Activated CD4-positive, alpha-beta T cell treated with anti-CD3 and anti-CD28 coated beads, Interleukin-2, amount 50 U/mL, for 4 hours (primary cell): Measurements from ENCODE around the gene SLC26A8.
A peak's percentile ranks its signal among the peaks of the same experiment; 100 is the strongest.
"Not testable (repeated sequence)": the region's sequence is repeated elsewhere in the genome, so short reads cannot be mapped to it uniquely, and the experiment has no call there.

Experiments used
- DNase-seq, 2 experiments: peaks; one replicate each; pipeline ENCODE4 v3.0.0-alpha.2; 2020

The SLC26A8 gene

DNA sequence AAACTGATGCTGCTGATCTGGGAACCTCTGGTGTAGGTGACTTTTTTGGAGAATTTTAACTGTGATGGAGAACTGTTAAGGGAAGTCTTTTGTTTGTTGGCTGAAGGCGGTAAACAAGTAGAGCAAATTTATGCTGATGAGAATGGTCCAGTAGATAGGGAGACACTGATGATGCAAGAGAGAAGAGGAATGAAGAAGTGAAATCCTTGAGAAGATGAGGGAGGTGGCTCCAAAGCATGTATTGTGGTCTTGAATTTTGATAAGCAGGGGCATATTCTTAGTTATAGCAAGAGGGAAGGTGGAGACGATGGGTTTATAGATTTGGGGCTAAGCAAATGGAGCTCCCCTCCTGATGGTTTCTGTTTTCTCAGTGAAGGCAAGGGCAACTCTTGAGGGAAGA is 25.1 kb upstream of the SLC26A8 start:
- no peak for DNase-seq

DNA sequence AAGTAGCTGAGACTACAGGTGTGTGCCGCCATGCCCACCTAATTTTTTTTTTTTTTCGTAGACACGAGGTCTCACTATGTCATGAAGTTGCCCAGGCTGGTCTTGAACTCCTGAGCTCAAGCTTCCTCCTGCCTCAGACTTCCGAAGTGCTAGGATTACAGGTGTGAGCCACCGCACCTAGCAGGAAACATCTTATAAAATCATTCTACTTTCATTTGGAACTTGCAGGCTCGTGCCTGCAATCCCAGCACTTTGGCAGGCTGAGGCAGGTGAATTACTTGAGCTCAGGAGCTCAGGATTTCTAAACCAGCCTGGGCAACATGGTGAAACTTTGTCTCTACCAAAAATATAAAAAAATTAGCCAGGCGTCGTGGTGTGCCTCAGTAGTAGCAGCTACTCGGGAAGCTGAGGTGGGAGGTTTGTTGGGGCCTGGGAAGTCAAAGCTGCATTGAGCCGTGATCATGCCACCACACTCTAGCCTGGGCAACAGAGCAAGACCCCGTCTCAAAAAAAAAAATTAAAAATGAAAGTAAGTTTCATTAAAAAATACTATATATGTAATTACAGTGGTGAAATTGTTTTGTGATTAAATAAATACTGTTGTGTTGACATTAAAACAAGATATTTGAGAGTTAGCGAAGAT is 18.3 kb upstream of the SLC26A8 start:
- no peak for DNase-seq

DNA sequence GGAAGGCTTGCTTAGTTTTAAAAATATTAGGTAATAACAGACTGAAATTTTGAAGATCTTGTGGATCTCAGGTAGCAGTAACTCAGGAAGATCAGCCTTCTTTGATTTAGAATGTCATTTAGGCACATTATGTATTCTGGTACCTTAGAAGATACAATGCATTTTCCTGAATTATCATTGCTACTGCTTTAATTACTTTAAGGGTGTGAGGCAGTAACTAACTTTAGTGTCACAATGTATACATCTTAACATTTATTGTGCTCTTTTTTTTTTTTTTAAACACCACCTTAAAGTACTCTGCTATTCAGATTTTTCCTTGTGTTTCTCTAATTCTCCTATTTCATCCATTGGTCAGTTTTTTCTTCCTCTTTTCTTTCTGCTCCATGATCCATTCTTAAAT is 16.5 kb upstream of the SLC26A8 start:
- no peak for DNase-seq

DNA sequence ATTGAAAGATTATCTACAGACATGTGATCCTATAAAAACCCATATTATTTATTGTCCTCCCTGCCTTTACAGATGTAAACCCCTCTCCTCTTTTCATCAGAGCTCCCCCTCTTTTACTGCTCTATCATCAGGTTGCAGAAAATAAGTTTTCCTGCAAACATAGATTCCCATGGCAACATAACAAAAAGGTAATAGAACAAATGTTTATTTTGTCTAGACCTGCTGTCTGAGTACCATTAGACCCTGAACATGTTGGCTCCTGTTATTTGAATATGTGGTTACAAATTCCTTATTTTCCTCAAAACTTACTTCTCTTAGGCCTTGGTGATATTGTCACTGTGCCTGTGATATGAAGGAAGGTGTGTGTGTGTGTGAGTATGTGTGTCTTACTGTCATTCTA is 14.7 kb upstream of the SLC26A8 start:
- no peak for DNase-seq

DNA sequence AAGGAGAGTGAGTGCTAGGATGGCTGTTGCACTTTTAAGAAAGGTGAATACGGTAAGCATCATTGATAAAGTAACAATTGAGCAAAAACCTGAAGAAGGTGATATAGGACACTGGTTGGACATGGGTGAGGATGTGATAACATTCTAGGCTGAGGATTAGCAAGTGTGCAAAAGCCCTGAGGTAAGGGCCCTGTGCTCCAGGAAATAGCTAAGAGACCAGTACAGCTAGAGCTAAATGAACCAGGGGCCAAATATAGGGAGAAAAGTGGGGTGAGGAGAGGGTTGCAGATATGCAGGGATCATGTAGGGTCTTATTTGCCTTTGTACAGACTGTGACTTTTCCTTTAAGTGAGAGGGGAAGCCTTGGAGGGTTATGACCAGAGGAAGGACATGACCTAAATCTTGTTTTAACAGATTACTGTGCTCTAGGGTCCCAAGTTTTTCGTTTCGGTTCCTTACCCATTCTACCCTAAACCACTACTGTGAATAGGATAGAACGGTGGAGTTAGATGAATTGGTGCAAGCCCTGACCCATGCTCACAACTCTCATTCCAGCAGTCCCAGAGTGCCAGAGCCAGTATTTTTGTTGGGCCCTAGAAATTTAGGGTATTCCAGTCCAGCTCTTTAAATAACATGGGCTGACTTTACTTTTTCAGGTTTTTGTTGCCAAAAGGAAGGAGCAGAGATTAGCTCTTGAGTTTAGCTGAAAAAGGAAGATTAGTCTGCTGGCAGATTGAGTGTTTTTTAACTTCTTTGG is 13.9 kb upstream of the SLC26A8 start:
- DNase-seq, result no peak

DNA sequence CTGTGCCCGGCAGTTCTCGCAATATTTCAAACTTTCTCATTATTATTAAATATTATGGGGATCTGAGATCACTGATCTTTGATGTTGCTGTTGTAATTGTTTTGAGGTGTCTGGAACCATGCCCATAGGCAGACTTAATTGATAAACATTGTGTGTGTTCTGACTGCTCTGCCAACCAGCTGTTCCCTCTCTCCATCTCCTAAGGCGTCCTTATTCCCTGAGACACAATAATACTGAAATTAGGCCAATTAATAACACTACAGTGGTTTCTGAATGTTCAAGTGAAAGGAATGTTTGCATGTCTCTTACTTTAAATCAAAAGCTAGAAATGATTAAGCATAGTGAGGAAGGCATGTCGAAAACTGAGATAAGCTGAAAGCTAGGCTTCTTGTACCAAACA is 10.8 kb upstream of the SLC26A8 start:
- DNase-seq, result no peak

DNA sequence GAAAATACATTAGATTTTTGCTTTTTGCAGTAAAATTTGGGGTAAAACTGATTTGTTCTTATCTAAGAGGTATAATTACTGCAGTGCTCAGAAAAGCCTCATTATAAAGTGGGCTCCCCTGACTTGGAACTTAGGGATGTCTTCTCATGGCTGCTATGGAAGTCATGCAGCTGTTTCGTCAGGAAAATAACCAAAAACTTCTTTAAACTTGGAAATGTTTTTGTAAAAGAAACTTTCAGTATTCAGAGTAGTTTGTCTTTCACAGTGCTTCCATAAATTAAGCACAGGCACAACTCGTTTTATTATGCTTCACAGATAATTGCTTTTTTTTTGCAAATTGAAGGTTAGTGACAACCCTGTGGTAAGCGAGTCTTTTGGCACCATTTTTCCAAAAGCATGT is 10.0 kb upstream of the SLC26A8 start:
- no peak for DNase-seq

DNA sequence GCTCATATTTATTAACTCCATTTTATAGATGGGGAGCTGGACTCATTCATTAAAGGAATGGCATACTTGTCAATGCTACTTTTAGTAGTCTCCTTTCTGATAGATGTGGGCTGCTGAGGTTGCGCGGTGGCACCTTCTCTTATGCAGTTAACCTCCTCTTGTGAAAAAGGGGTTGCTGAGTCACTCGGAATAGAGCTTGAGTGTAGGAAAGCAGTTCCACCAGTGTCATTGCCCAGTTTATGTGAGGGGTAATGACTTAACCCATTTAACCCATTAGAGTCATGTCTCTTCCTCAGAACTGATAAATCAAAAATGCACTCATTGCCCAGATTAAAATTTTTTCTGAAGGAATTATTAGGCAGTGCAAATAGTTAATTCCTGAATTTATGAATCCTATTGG is 9.5 kb upstream of the SLC26A8 start:
- DNase-seq, result peak; percentile 12 to 22

DNA sequence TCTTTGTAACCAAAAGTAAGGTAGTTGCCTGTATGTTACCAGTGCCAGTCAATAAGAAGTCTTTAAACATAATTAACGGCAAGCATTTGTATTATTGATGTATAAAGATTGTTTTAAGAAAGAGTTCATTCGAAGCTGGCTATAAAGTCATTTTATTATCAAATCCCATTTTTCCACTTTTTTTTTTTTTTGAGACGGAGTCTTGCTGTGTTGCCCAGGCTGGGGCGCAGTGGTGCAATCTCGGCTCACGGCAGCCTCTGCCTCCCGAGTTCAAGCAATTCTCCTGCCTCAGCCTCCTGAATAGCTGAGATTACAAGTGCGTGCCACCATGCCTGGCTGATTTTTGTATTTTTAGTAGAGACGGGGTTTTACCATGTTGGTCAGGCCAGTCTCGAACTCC is 8.7 kb upstream of the SLC26A8 start:
- not testable (repeated sequence) for DNase-seq

DNA sequence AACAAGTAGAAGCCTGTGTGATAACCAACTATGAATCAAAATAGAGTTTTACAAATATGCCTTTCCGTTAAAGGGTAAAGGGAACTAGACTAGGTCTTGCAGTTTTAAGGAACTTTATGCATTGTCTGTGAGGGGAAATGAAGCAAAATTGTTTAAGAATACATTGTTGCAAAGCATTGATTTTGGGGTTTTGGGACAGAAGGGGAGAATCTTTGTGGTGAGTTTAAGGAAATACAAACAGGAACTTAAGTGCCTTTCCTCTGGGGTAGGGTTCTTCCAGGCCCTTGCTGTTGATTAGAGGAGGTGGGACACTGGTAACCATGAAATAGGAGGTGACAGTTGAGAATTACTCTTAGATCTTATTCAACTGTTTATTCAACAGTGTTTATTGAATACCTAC is 7.8 kb upstream of the SLC26A8 start:
- DNase-seq, result no peak

DNA sequence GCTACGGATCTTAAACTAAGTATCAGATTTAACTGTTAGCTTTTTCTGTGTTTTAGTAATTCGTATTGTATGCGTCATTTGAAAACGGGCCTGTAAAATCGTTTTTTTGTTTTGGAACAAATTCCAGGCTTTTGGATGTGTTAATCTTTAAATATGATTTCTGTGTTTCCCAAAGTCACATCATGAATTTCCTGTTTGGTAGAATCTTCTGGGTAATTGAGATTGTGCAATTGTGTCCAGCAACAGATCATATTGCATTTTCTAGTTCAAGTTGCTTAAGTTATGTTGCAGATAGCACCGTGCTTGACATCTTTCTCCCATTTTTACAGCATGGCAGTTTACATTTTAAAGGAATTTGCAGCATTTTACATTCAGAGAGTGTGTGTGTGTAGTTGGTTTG is 5.0 kb upstream of the SLC26A8 start:
- no peak for DNase-seq

DNA sequence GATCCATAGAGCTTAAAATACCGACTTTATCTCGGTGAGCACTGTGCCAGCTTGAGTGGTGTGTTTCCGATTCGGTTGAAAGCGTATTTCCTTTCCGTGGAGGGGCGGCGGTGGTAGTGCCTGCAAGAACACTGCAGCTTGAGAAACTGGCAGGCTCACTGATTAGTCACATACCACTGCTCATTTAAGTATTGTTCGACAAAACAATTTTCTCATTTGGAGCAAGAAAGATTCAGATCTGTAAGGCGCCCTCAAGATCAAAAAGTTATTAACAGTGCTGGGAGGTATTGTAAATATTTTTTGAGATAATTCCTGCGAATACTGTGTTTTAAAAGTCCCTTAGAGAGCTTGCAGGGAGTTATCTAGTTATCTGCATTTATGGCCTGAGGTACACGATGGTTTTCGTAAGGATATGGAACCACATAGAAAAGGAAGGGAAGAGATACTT is 4.5 kb upstream of the SLC26A8 start:
- DNase-seq, result peak; percentile 75 to 76

DNA sequence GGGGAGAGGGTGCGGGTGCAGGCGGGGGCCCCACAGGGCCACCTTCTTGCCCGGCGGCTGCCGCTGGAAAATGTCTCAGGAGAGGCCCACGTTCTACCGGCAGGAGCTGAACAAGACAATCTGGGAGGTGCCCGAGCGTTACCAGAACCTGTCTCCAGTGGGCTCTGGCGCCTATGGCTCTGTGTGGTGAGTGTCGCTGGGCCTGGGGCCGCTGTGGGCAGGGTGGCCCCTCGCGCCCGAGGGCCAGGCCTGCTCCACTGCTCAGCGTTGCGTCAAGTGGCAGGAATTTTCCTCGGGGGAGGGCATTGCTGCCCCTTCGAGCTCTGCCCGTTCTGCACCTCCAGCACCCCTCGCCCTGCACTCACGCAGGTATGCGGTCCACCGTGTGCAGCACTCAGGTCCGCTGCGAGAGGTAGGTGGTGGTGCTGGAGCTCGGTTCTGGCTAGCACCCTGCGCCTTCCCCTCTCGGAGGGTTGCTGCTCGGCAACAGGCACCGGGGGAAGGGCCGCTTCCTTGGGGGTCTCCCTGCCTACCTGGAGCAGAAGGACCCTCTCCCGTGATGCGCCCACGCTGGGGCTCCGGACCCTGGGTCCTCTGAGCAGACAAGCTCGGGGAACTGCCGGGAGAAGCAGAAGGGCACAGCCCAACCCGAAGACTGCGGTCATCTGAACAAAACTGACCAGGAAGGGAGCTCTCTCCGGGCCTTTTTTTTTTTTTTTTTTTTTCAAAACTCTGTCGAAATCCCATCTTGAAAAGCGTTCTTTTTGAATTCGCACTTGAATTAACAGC is 3.8 kb upstream of the SLC26A8 start:
- peak; percentile 29 to 31 for DNase-seq

DNA sequence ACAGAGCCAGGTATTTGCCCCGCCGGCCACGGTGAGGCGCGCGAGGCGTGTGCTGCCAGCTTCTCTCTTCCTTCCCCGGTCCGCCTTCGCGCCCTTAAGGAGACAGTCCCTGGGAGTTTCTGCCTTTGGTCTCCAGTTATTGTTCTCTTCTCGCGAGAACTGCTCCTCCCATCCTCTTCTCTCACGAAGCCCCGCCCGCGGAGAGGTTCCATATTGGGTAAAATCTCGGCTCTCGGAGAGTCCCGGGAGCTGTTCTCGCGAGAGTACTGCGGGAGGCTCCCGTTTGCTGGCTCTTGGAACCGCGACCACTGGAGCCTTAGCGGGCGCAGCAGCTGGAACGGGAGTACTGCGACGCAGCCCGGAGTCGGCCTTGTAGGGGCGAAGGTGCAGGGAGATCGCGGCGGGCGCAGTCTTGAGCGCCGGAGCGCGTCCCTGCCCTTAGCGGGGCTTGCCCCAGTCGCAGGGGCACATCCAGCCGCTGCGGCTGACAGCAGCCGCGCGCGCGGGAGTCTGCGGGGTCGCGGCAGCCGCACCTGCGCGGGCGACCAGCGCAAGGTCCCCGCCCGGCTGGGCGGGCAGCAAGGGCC is 3.2 kb upstream of the SLC26A8 start, which contains the start of gene MAPK14:
MAPK14 (plus strand) TSS at position 308 of the 587 bp plus-strand sequence. CDS start 350 bp downstream, outside the sequence.
- DNase-seq, result peak; percentile 98 to 99

DNA sequence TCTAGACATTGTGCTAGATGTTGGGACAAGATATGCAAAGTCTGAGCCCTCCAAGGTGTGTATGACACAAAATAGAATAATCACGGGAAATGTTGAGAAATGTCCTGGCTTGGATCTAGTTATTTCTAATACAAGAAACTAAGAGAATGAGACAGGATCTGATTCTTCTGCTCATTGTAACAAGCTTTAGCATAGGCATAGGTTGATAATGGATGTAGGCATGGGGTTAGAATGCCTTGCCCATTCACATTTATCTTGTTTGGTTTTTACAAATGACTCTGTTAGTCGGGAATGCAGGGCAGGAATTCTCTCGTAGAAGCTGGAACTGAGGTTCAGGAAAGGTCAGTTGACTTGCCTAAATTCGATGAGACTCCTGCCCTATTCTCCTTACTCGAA is 1.5 kb upstream of the SLC26A8 start:
- no peak for DNase-seq

DNA sequence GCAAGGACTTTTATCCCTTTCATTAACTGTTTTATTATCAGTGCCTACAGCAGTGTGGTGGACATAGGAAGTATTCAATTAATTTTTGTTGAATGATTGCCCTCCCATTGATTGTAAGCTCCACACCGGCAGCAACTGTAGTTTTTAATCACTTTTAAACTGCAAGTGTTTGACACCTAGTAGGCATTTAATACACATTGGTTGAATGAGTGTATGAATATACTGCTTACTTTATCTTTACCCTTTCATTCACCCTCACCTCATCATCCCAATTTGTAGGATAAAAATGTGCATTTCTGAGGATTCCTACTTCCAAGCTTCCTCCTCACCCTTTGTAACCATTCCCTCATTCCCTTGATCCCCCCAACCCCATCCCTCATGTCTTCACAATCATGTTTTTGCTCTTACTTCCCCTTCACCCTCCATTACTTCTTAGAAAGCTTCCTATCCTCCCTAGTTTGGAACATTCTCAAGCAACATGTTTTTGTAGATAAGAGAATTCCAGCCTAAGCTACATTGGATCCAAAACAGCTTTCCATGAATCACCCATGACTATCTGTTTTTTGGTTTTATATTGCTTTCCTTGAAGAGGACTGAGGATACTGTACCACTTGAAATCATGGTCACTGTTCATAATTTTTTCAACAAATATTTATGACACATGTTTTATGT is 955 bp upstream of the SLC26A8 start:
- DNase-seq, result no peak

DNA sequence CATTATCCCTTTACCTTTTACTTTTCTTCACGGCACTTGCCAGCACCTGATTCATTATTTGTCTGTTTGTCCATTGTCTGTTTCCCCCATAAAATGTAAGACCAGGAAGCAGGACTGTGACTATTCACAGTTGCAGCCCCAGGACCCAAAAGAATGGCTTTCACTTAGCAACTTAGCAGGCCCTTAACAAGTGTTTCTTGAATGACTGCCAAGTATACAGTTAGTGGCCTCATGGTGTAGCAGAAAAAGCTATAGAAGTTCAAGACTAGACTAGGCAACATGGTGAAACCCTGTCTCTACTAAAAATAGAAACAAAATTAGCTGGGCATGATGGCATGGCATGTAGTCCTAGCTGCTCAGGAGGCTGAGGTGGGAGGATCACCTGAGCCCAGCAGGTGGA is 4.3 kb downstream of the SLC26A8 start:
- DNase-seq, result no peak

DNA sequence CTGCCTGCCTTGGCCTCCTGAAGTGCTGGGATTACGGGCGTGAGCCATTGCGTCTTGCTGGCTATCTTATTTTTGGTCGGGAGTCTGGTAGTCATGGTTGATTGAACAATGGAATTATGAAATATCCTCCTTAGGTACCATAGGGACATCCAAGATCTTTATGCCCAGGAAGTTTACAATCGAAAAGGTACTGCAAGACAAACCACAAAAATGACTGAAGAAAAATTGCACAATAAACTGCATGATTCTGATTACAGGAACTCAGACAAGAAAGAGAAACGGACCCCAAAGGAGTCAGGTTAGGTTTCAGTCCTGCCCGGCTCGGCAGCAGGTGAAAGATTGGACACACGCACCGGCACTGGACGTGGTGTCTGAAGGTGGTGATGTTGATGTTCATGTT is 5.3 kb downstream of the SLC26A8 start:
- no peak for DNase-seq

DNA sequence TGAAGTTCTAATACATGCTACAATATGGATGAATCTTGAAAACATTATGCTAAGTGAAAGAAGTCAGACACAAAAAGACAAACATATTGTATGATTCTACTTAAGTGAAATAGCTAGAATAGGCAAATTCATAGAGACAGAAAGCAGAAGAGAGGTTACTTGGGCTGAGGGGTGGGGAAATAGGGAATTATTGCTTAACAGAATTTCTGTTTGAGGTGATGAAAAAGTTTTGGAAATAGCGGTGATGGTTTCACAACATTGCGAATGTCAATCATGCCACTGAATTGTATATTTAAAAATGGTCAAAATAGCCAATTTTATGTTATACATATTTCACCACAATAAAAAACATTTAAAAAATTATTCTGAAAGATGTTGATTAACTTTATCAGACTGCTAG is 6.1 kb downstream of the SLC26A8 start:
- DNase-seq, result no peak

DNA sequence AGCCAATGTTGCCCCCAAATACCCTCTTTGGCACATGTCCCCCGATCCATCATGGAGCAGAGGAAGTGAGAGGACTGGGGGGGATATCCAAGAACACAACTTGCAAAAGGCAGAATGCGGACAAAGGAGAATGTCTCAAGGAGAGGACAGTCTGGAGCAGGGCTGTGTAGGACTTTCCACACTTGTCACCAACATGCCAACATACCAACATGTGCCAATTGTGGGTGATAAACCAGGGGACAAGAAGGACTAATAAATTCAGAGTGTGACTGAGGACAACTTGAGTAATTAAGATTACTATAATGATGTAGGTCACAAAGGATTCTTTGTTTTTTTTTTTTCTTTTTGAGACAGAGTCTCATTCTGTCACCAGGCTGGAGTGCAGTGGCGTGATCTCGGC is 8.8 kb downstream of the SLC26A8 start:
- DNase-seq, result no peak

DNA sequence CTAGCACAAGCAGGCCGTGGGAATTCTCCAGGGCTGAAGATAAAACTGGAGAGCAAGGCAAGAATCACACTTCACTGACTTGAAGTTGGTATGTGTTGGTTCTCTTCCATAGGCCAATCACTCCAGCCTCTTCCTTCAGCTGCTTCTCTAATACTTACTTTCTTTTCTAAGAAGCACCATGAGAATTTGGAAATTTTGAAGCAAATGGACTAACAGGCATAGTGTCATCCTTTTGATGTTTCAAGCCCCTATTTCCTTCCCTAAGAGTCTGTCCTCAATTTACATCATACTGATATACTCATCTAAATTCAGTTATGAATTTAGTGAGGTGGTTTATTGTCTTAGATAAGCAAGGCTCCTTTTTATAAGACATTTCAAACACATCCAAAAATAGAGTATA is 24.0 kb downstream of the SLC26A8 start:
- DNase-seq, result no peak

DNA sequence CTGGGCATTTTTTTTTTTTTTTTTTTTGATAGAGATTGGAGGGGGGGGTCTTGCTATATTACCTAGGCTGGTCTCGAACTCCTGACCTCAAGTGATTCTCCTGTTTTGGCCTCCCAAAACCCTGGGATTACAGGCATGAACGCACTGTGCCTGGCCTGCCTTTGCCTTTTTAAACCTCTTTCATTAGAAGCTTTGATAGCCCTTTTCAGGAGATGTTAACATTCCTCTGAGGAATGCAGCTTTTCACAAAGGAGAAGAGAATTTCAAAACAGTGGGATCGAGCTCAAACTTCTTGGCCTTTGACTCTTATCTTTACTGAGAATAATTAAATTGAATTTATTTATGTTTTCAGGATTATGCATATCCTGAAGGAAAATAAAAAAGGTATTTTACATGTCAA is 31.3 kb downstream of the SLC26A8 start:
- DNase-seq, result no peak

DNA sequence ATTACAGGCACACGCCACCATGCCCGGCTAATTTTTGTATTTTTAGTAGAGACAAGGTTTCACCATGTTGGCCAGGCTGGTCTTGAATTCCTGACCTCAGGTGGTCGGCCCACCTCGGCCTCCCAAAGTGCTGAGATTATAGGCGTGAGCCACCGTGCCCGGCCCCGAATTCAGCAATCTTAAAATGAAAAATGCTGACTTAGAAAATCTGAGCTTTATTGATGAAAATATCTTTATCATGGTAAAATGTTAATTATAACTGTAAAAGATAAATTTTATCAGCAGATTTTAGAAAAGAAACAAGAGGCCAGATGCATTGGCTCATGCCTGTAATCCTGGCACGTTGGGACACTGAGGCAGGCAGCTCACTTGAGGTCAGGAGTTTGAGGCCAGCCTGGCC is 36.4 kb downstream of the SLC26A8 start:
- not testable (repeated sequence) for DNase-seq
